ENCODE data around the gene NCKAP5L.

DNA sequence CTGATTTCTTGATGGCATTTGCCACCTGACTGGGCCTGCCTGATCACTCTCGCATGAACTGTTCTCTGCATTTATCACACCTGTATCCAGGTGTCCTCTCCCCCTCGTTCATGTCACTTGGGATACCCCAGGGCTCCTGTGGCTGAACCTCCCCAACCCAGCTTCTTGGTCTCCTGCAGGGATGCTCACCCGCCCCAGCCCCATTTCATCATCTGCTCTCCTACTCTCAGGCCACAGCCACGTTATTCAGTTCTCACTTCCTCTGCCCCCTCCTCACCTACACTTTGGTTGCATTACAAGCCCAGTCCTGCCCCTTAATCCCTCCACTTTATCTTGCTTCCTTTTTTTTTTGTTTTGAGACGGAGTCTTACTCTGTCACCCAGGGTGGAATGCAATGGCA is 51.4 kb downstream of the NCKAP5L start:
- TF ChIP-seq, protein P1, sequence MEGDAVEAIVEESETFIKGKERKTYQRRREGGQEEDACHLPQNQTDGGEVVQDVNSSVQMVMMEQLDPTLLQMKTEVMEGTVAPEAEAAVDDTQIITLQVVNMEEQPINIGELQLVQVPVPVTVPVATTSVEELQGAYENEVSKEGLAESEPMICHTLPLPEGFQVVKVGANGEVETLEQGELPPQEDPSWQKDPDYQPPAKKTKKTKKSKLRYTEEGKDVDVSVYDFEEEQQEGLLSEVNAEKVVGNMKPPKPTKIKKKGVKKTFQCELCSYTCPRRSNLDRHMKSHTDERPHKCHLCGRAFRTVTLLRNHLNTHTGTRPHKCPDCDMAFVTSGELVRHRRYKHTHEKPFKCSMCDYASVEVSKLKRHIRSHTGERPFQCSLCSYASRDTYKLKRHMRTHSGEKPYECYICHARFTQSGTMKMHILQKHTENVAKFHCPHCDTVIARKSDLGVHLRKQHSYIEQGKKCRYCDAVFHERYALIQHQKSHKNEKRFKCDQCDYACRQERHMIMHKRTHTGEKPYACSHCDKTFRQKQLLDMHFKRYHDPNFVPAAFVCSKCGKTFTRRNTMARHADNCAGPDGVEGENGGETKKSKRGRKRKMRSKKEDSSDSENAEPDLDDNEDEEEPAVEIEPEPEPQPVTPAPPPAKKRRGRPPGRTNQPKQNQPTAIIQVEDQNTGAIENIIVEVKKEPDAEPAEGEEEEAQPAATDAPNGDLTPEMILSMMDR (IDR thresholded peaks at IDR 0.05; ENCODE audit: extremely low read depth in 1 of 2, insufficient read depth in 1 of 2, low read depth in 1 of 2, low read length in 2 of 2): no peak
- TF ChIP-seq POLR2A (IDR thresholded peaks at IDR 0.05; ENCODE audit: low read depth, low read length) (no peak), MYC (IDR thresholded peaks at IDR 0.05; ENCODE audit: low read depth, low read length) (no peak), EZH2 (IDR thresholded peaks at IDR 0.05; ENCODE audit: borderline replicate concordance, low read depth, low read length, severe bottlenecking) (no peak), MAX (IDR thresholded peaks at IDR 0.05; ENCODE audit: insufficient read depth, insufficient read length) (no peak), POLR2AphosphoS5 (IDR thresholded peaks at IDR 0.05; ENCODE audit: insufficient read depth, low read depth, low read length) (no peak), JUN (IDR thresholded peaks at IDR 0.05; ENCODE audit: borderline replicate concordance, insufficient read depth, insufficient read length, low read depth) (no peak), FOS (IDR thresholded peaks at IDR 0.05; ENCODE audit: borderline replicate concordance, insufficient read depth, low read length) (no peak)
